Endothelial cell of umbilical vein (primary cell): ENCODE results near the gene NKIRAS1. TPM values are rescaled to one million over a fixed set of nuclear protein-coding genes. Genes with fewer than 3 reads are reported as not detected.

Source experiments
- BruUV-seq: library from RNA; stranded (reverse); fragments of 400-500 nt; replicated peaks from 2 replicates; lab custom pipeline; 2021; lab: Mats Ljungman, UMichigan
- CTCF ChIA-PET: fragments of 300-600, 350-600 bp; sonication (Branson Sonifier 250); formaldehyde crosslinking; loops from one replicate; lab custom pipeline; 2021; ENCODE audit warnings: antibody characterized with exemption, inconsistent platforms; lab: Charles Lee
- POLR2A ChIA-PET: fragments of 300-600, 350-600 bp; sonication (Branson Sonifier 250); formaldehyde crosslinking; loops from one replicate; lab custom pipeline; 2021; ENCODE audit warnings: antibody characterized with exemption, inconsistent platforms; lab: Charles Lee
- DNase-seq: peaks from one replicate; pipeline ENCODE4 v3.0.0-alpha.2; 2011; ENCODE audit warnings: low read depth, low spot score
- FAIRE-seq: peaks from 2 replicates; lab custom pipeline; 2011; peaks lifted over from hg19 to GRCh38; lab: Jason Lieb, UNC
- H2AFZ ChIP-seq: 2 replicates; pipeline ENCODE4 v1.6.0; 2012; ENCODE audit warnings: low read depth, low read length, control low read depth, inconsistent platforms
- H3K27ac ChIP-seq: 2 replicates; pipeline ENCODE4 v1.5.1; 2011; ENCODE audit warnings: low read depth, mild to moderate bottlenecking, control low read depth, low read length, moderate library complexity; ENCODE audit not compliant: insufficient read depth
- H3K27me3 ChIP-seq, 2 experiments: 2 replicates each; pipeline versions ENCODE4 v1.6.0 to v1.6.1; 2011; ENCODE audit warnings: low read length in 2 of 2, mixed read lengths in 1 of 2; ENCODE audit not compliant: control insufficient read depth in 2 of 2, insufficient read depth in 2 of 2
- H3K36me3 ChIP-seq, 2 experiments: 2 replicates in 1 of 2; 3 replicates in 1 of 2; pipeline ENCODE4 v1.5.1; 2011; ENCODE audit warnings: low read length in 2 of 2, mild to moderate bottlenecking in 1 of 2, moderate library complexity in 1 of 2; ENCODE audit not compliant: control insufficient read depth in 2 of 2, insufficient read depth in 2 of 2; ENCODE audit errors: extremely low read depth in 1 of 2
- H3K4me1 ChIP-seq: 3 replicates; pipeline ENCODE4 v1.5.1; 2011; ENCODE audit warnings: mild to moderate bottlenecking, low read length; ENCODE audit not compliant: control insufficient read depth, insufficient read depth; ENCODE audit errors: extremely low read depth
- H3K4me2 ChIP-seq: 2 replicates; pipeline ENCODE4 v1.6.1; 2011; ENCODE audit warnings: low read length, control low read depth, mixed read lengths; ENCODE audit not compliant: insufficient read depth
- H3K4me3 ChIP-seq, 3 experiments: fragments of 200-600 bp in 1 of 3; sonication (generic), shearing (Covaris generic) in 1 of 3; replicated peaks in 1 of 3; 2 replicates each; pipeline ENCODE4 v1.5.1; 2011 to 2016; ENCODE audit warnings: control low read depth in 3 of 3, low read length in 3 of 3, mild to moderate bottlenecking in 2 of 3, inconsistent platforms in 1 of 3, low read depth in 1 of 3, moderate library complexity in 1 of 3; ENCODE audit not compliant: insufficient read depth in 1 of 3
- H3K79me2 ChIP-seq: 2 replicates; pipeline ENCODE4 v1.6.0; 2012; ENCODE audit warnings: low read length, inconsistent platforms; ENCODE audit not compliant: control insufficient read depth, insufficient read depth
- H3K9ac ChIP-seq: replicated peaks from 2 replicates; pipeline ENCODE3; 2011; ENCODE audit warnings: low read length, control low read depth; ENCODE audit not compliant: insufficient read depth; ENCODE audit errors: extremely low read depth
- H3K9me1 ChIP-seq: replicated peaks from 3 replicates; pipeline ENCODE4 v1.6.0; 2011; ENCODE audit warnings: mild to moderate bottlenecking, low read length; ENCODE audit not compliant: control insufficient read depth, insufficient read depth; ENCODE audit errors: extremely low read depth
- H3K9me3 ChIP-seq: replicated peaks from 2 replicates; pipeline ENCODE4 v1.5.1; 2012; ENCODE audit warnings: low read length, inconsistent platforms; ENCODE audit not compliant: control insufficient read depth, insufficient read depth
- H4K20me1 ChIP-seq: replicated peaks from 2 replicates; pipeline ENCODE3; 2011; ENCODE audit warnings: mild to moderate bottlenecking, low read length; ENCODE audit not compliant: control insufficient read depth, insufficient read depth; ENCODE audit errors: extremely low read depth
- EZH2 ChIP-seq: IDR thresholded peaks from 2 replicates; pipeline ENCODE4 v1.6.1; 2012; ENCODE audit warnings: borderline replicate concordance, low read depth, mild to moderate bottlenecking, moderate library complexity, low read length, inconsistent platforms; ENCODE audit not compliant: severe bottlenecking
- FOS ChIP-seq: IDR thresholded peaks from 2 replicates; pipeline ENCODE4 v1.6.1; 2011; ENCODE audit warnings: mild to moderate bottlenecking, low read length, moderate library complexity, borderline replicate concordance; ENCODE audit not compliant: insufficient read depth
- GATA2 ChIP-seq: IDR thresholded peaks from 2 replicates; pipeline ENCODE4 v1.7.0; 2011; ENCODE audit warnings: low read depth, mild to moderate bottlenecking, moderate library complexity, mixed read lengths, low read length; ENCODE audit not compliant: insufficient read length, insufficient read depth
- JUN ChIP-seq: IDR thresholded peaks from 2 replicates; pipeline ENCODE4 v1.6.1; 2011; ENCODE audit warnings: borderline replicate concordance, low read depth; ENCODE audit not compliant: insufficient read length, insufficient read depth
- MYC ChIP-seq: IDR thresholded peaks from one replicate; pipeline ENCODE4 v1.6.1; 2011; ENCODE audit warnings: mild to moderate bottlenecking, low read depth, low read length
- POLR2A ChIP-seq: IDR thresholded peaks from 2 replicates; pipeline ENCODE4 v1.6.1; 2012; ENCODE audit warnings: low read depth, mild to moderate bottlenecking, control low read depth, low read length
- POLR2AphosphoS5 ChIP-seq: IDR thresholded peaks from 2 replicates; pipeline ENCODE4 v1.6.1; 2012; ENCODE audit warnings: low read depth, mild to moderate bottlenecking, control low read depth, low read length, moderate library complexity; ENCODE audit not compliant: insufficient read depth
- dilution Hi-C: fragments of 300-500 bp; cut with MboI; formaldehyde crosslinking; loops from one replicate; pipeline ENCODE4 v1.15.0; 2019; ENCODE audit warnings: low sequenced_read_pairs; ENCODE audit not compliant: extremely low pct_ligation_motif_present
- intact Hi-C: fragments of 100-400 bp; cut with micrococcal nuclease; formaldehyde crosslinking; loops from one replicate; pipeline ENCODE4 v1.10.0; 2022
- polyA plus RNA-seq, 4 experiments: library from polyadenylated mRNA; depleted of rRNA in 3 of 4; stranded (reverse) in 3 of 4; unstranded in 1 of 4; fragments of >200 nt; gene quantifications; 2 replicates each; pipeline versions ENCODE4 v1.2.1 to v1.2.3, GENCODE V29; 2011 to 2012; ENCODE audit warnings: missing spikeins in 1 of 4
- total RNA-seq: library from RNA; stranded (reverse); gene quantifications from 2 replicates; pipeline ENCODE4 v1.2.3, GENCODE V29; 2021
- TF ChIP-seq, protein P1 (sequence below): IDR thresholded peaks from 2 replicates; pipeline ENCODE4 v1.6.1; 2011; ENCODE audit not compliant: insufficient read depth, insufficient read length
- TF ChIP-seq, protein P2 (sequence below), 2 donors: IDR thresholded peaks; 1 replicate in 1 of 2; 2 replicates in 1 of 2; pipeline ENCODE4 v1.5.1; 2011; ENCODE audit warnings: low read length in 2 of 2, mild to moderate bottlenecking in 2 of 2, moderate library complexity in 2 of 2, control low read depth in 1 of 2, inconsistent platforms in 1 of 2, low read depth in 1 of 2; ENCODE audit not compliant: insufficient read depth in 1 of 2; ENCODE audit errors: extremely low read depth in 1 of 2

NKIRAS1 gene
- total and polyA plus RNA-seq, 2 donors (not counting 3 experiments of a cell fraction or from before 2014, with no cell fraction given): 2.2 to 2.9 TPM

DNA sequence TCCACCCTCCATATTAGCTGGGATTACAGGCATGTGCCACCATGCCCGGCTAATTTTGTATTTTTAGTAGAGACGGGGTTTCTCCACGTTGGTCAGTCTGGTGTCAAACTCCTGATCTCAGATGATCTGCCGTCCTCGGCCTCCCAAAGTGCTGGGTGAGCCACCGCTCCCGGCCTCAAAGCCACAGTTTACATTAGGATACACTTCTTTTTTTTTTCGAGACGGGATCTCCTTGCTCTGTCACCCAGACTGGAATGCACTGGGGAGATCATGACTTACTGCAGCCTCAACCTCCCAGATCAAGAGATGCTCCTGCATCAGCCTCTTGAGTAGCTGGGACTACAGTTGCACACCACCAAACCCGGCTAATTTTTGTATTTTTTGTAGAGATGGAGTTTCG lies 25.8 kb upstream of the NKIRAS1 start:
- Histone ChIP-seq H3K4me3 (no peak overlapping the region), H3K27me3 (peaks cover 3 to 10% of the 10 kb centered on the region in 2 experiments), H3K9me3 (no peaks in the 10 kb centered on the region), H3K4me1 (peaks cover 11% of the 10 kb centered on the region), H3K36me3 (no peaks in the 10 kb centered on the region), H3K79me2 (no peaks in the 10 kb centered on the region), H3K27ac (no peak overlapping the region), H2AFZ (no peak overlapping the region), H3K9ac (no peak overlapping the region), H3K4me2 (no peak overlapping the region), H3K9me1 (no peaks in the 10 kb centered on the region), H4K20me1 (no peaks in the 10 kb centered on the region)
- ChIA-PET POLR2A (no interaction called here), CTCF (no interaction called here)
- intact Hi-C loops: no loop called here
- no peak for FAIRE-seq
- TF ChIP-seq JUN: no peak
- no peak for TF ChIP-seq MYC
- TF ChIP-seq, protein P1, sequence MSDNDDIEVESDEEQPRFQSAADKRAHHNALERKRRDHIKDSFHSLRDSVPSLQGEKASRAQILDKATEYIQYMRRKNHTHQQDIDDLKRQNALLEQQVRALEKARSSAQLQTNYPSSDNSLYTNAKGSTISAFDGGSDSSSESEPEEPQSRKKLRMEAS: no peak
- TF ChIP-seq POLR2AphosphoS5: no peak
- TF ChIP-seq, protein P2, sequence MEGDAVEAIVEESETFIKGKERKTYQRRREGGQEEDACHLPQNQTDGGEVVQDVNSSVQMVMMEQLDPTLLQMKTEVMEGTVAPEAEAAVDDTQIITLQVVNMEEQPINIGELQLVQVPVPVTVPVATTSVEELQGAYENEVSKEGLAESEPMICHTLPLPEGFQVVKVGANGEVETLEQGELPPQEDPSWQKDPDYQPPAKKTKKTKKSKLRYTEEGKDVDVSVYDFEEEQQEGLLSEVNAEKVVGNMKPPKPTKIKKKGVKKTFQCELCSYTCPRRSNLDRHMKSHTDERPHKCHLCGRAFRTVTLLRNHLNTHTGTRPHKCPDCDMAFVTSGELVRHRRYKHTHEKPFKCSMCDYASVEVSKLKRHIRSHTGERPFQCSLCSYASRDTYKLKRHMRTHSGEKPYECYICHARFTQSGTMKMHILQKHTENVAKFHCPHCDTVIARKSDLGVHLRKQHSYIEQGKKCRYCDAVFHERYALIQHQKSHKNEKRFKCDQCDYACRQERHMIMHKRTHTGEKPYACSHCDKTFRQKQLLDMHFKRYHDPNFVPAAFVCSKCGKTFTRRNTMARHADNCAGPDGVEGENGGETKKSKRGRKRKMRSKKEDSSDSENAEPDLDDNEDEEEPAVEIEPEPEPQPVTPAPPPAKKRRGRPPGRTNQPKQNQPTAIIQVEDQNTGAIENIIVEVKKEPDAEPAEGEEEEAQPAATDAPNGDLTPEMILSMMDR (IDR thresholded peaks at IDR 0.05; ENCODE audit: extremely low read depth in 1 of 2, insufficient read depth in 1 of 2, low read depth in 1 of 2, low read length in 2 of 2): no peak
- no peak for TF ChIP-seq FOS
- TF ChIP-seq EZH2: no peak
- TF ChIP-seq GATA2: no peak
- TF ChIP-seq POLR2A: no peak
- dilution Hi-C loops: no loop called here
- DNase-seq: no peak
- BruUV-seq: no TSS peak
